Fibroblast of skin of right quadriceps (primary cell): ENCODE data around the gene PGC.

ENCODE experiments used
- DNase-seq: peaks from one replicate; pipeline ENCODE4 v3.0.0-alpha.2; 2013

Gene PGC

DNA sequence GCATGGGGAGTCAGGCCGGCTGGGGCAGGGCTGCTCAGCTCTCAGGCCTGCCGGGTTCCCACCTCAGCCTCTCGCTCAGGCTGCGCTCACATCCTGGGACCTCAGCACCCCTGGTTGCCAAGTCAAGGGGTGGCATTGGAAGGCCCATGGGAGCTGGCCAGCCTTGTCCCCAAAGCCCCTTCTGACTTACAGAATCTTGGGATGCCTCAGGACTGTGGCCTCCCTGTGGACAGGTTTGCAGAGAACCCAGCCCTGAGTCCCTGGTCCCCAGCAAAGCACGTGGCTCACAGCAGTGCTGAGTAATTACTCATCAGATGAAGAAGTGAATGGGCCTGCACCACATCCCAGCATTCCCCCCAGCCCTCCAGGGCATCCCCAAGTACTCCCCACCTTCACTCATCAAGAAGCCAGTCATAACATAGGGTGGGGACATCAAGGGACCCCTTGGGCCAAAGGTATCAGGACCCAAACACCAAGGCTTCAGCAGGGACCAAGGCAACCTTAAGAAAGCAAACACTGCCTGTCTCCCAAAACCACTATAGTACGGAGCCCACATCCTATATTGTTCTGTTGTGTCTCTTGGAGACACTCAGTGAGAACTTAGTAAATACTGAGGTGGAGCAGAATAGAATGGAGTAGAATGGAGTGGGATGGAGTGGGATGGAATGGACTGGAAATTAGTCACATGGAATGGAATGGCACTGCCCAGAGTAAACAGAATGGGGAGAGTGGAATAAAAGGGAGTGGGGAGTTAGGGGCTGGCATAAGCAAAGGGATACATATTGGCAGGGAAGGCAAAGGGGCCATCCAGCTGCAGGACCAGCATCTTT is 3.6 kb downstream of the PGC start:
- DNase-seq = no peak

DNA sequence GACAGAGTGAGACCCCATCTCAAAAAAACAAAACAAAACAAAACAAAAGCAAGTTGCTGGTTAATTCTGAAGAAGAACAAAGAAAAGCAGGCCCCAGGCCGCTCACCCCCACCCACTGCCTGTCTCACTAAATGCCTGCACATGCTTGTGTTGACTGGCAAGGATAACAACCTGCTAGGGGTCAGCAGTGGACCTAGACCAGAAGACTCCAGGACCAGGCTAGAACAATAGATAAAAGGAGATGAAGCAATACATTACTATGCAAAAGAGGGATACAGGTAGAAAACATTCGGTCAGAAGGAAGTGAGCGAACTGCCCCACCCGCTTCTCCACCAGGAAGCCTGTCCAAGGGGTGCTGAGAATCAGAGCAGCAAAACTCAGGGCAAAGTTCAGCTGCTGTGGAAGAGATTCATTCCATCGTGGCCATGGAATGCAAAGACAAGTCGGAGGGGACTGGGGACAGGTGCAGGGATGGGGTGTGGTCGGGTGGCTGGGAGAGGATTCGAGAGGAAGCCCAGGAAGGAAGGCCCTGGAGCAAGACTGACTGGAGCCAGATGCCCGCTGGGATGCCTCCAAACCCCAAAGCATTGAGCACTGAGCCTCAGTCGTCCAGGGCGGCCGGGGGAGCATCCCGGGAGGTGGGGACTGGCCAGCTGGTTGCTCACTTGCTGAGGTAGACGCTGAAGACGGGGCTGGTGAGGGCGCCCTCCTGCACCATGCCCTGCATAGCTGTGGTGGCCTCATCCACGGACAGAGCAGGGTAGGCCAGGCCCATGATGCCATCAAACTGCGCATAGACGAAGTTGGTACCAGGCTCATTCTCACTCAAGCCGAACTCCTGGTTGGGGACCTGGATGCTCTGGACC is 5.3 kb downstream of the PGC start:
- DNase-seq = no peak

- no peak for DNase-seq
Measured at GRCh38 chr6:41740366-41741162, 6.6 kb downstream of the PGC start.

DNA sequence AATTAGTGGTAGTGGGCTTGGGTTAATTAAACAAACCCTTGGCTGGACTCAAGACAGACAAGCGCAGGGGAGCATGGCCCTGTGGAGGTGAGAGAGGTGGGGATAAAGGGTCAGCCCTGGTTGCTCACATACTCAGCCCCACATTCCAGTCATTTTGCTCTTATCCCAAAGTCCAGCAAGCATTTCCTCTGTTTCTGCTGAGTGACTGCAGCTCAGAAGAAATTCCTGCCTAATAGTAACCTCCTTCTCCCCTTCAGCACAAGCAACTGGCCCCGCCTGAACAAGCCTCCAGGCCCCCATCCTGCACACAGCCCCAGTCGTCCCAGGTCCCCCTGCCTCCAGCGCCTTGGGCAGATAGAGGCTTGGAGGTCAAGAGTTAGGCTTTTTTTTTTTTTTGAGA is 8.2 kb downstream of the PGC start:
- no peak for DNase-seq

DNA sequence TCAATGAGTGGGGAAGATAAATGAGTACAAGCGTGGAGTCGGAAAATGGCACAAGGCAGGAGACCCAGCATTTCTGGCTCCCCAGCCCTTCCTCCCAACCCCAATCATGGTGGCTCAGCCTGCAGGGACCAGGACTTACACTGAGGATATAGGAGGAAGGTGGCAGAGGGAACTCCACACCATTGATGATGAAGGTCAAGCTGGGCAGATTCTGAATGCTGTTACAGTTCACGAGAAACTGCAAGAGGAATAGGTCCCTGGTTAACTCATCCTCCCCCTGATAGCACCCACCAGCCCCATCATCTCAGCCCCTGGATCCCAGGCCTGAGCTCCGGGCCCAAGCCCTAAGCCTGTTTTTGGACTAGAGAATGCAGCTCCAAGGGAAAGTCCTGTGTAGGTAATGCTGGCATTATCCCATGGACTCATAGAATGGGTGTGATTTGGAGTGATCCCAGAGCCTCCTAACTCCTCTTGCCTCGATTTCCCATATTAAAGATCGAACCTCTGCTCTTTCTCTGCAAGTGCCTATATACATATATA is 9.5 kb downstream of the PGC start:
- DNase-seq = no peak

- DNase-seq = no peak
Measured at GRCh38 chr6:41736800-41737555, 10.2 kb downstream of the PGC start.

DNA sequence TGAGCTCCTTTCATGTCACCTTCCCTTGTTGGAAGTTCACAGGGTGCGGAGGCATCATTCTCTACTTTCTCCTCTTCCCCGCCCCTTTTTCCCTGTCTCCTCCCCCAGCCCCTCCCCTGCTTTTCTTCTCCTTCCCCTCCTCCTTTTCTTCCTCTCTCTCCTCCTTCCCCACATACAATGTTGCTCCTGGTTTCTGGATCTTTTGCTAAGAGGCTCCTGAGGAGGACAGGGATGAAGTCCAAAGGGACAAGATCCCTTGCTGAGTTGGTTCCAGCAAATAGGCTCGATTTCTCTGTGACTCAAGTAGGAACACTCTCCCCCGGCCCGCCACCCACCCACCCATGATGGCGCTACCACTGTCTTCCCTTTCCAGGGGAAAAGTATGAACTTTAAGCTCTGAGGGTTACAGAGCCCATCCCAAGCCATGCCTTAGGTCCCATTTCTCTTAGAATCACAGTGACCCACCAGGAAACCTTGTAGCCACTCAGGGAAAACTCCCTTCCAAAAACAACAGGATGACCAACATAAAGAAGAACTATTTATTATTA is 10.9 kb downstream of the PGC start:
- no peak for DNase-seq

DNA sequence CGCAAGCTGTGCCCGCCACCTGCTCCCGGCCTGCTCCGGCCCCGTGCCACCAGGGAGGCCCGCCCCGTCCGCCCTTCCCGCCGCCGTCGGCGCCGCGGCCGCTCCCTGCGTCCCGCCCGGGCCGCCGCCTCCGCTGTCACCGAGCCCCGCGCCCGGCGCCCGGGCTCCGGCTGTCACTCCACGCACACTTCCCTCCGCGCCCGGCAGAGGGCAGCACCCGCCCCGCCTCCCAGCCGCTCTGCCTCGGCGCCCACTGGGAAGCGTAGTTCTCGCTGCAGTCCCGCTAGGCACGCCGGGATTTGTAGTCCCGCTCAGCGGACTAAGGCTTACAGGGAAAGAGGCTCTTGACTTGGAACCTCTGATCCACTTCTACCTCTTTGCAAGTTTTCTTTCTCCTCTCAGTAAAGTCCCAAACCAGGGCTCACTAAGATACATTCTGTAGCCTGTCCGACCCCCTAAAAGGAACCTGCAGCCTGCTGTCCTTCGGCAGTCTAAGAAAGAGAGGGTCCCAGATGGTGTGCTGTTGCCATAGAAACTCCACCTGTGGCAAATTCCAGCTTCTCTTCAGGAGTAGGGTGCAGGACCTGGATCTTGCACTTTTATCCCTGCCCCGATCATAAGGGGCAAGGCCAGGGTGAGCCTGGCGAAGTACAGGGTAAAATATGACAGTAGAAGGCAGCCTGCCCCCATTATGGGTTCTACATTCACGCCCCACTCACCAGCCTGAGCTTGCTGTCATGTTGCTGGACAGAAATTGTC is 11.6 kb downstream of the PGC start, which contains the start of gene TFEB:
TSS of gene TFEB (minus strand) at position 182 of the 759 bp plus-strand sequence. CDS start 44,395 bp downstream, outside the sequence.
- DNase-seq = peak; percentile 84

- DNase-seq = peak; percentile 57
Measured at GRCh38 chr6:41734666-41735426, 12.4 kb downstream of the PGC start.

- peak; percentile 40 for DNase-seq
Measured at GRCh38 chr6:41733707-41734665, 13.2 kb downstream of the PGC start.

DNA sequence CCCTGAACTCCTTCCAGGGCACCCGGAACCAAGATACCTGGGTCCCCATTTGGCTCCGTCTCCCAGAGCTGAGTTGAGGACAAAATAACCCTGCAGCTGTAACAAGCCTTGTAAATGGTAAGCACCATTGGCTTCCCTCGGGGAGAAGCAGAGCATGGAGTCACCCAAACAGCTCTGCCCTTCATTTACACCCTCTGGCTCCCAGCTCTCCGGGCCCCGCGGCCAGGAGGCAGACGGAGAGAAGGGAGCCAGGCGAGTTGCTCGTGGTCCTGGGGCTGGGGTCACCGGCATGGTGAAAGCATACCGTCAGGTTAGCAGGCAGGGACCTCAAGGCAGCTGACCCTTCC is 13.9 kb downstream of the PGC start:
- no peak for DNase-seq

GRCh38 chr6:41732591-41733359 is 14.4 kb downstream of the PGC start:
- no peak for DNase-seq

- no peak for DNase-seq
Measured at GRCh38 chr6:41732149-41732548, 15.0 kb downstream of the PGC start.

DNA sequence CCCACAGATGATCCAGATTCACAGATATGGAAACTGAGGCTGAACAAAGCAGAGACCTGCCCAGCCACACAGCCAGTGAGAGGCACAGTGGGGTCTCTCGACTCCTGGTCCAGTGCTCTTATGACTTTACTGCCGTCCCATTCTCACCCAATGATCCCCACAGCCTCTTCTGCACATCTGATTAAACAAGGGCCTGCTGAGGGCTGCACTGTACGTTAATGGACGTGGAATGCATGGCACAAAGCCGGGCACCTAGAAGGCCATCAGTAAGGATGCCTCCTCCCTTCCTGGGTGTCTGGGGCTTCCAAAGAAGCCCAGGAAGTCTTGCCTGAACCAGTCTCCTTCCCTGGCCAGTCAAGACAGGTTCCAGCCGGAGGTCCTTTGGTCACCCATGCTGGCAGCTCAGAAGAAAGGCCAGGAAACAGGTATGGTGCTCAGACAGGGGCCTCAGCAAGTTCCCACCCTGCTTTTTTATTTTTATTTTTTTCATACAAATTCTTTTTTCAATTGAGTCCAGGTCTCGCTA is 15.6 kb downstream of the PGC start:
- no peak for DNase-seq

DNA sequence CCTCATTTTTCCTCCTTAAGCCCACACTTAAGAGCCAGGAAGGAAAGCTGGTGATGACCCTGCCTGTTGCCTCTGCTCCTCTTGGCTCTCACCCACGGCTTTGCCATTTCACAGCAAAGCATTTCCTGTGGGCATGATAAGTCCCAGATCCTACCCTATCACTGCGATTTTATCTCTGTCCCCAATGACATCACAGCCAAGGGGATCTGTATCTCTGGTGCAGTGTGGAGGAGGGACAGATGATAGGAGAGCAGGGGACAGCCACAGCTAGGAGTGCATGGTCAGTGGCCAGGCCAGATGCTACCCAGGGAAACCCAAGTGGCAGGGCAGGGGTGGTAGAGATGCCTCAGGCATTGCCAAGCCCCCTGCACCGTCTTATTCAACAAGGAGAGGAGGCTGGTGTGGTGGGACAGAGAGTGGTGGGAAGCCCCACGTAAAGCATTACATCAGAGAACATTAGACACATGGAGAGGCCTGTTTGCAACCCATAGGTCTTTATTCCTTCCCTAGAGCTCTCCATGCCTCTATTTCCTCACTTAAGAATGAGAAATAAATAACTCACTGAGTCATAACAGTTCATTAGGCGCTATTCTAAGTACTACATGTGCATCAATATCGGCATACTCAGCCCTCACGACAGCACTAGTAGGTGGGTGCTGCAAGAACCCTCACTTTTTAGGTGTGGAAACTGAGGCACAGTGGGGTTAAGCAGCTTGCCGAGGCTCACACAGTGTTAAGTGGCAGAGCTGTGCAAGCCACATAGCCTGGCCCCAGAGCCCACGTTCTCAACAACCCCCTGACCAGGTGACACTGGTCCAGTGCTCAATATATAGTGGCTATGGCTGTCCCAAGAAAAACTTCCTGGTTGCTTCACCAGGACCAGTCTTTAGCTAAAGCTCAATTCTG is 16.4 kb downstream of the PGC start:
- peak; percentile 18 for DNase-seq

- no peak for DNase-seq
Measured at GRCh38 chr6:41729624-41730023, 17.6 kb downstream of the PGC start.

DNA sequence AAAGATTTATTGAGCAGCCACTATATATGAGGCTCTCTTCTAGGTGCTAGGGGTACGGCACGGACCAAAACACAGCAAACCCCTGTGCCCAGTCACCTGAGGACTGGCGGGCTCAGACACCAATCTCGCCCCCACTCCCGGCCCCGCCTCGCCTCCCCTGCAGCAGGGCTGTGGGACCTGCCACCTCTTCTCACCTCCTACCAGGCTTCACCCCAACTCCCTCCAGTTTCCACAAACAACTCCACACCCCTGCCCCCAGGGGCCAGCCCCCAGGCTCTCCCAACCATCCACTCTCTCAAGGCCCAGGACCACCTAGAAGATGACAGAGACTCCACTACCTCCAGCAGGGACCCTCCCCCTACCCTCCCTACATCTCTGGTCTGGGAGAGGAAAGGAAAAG is 18.2 kb downstream of the PGC start:
- no peak for DNase-seq
